Measurements from ENCODE around the gene LAPTM5. TPM values are rescaled to one million over a fixed set of nuclear protein-coding genes. Genes with fewer than 3 reads are reported as not detected.
"Not testable (repeated sequence)": the region's sequence is repeated elsewhere in the genome, so short reads cannot be mapped to it uniquely, and the experiment has no call there.

The LAPTM5 gene
- total and polyA plus RNA-seq, 2 of the 13 experiments (the other 11 are each of a cell fraction or from before 2014, with no cell fraction given): 0.41 to 0.86 TPM

GRCh38 chr1:30688920-30689794, 68.4 kb downstream of the LAPTM5 start:
- intact Hi-C loops (cut with micrococcal nuclease; ENCODE audit: unreplicated experiment): no loop called here
- no peak for FAIRE-seq
- no peak for DNase-seq (ENCODE audit: low spot score)

DNA sequence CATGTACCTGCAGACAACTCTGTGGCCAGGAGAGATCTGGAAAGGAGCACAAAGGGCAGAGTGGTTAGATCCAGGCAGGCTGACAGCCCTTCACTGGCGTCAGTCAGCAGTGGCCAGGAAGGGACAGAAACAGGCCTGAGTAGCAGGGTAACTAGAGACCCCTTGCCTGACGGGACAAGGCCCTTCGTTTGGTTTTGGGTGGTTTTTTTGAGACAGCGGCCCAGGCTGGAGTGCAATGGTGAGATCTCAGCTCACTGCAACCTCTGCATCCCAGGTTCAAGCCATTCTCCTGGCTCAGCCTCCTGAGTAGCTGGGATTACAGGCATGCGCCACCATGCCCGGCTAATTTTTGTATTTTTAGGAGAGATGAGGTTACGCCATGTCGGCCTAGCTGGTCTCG, 69.1 kb downstream of the LAPTM5 start:
- H2AFZ ChIP-seq (ENCODE audit: low read length); FAIRE-seq; H3K9me3 ChIP-seq (ENCODE audit: low read length); intact Hi-C loops (cut with micrococcal nuclease; ENCODE audit: unreplicated experiment); BruUV-seq (replicated peaks); DNase-seq (ENCODE audit: low spot score); H3K9ac ChIP-seq (ENCODE audit: insufficient read depth, low read depth, low read length); CTCF ChIA-PET (ENCODE audit: low intra/inter-chr PET ratio, low total read pairs); H3K27ac ChIP-seq (ENCODE audit: extremely low read length, insufficient read depth, low read length); H3K79me2 ChIP-seq (ENCODE audit: insufficient read depth, low read length); H3K4me2 ChIP-seq (ENCODE audit: low read depth, low read length); POLR2A ChIA-PET; H3K4me1 ChIP-seq (ENCODE audit: insufficient read depth, low read length); H3K36me3 ChIP-seq (replicated peaks in 1 of 2; ENCODE audit: control insufficient read depth in 1 of 2, insufficient read depth in 2 of 2, low read length in 2 of 2); H4K20me1 ChIP-seq (ENCODE audit: insufficient read depth, low read length); ATAC-seq; H3K27me3 ChIP-seq (ENCODE audit: control insufficient read depth in 1 of 2, insufficient read depth in 2 of 2, low read length in 2 of 2); H3K4me3 ChIP-seq (replicated peaks in 1 of 3; ENCODE audit: insufficient read depth in 1 of 3, low read depth in 2 of 3, low read length in 3 of 3): not testable (repeated sequence)
- 25% methylated on average over 7 of the region's 9 CpGs for WGBS (ENCODE audit: low lambda C conversion rate)
- in situ Hi-C loops (cut with HindIII; ENCODE audit: extremely low pct_ligation_motif_present, low pct_unique_long_range_greater_than_20kb): loop anchor here (25.0 kb wide), 1 partner anchor 1351 kb away; no protein-coding TSS in a partner anchor

More at GRCh38 chr1:30688920-30689794, 68.4 kb downstream of the LAPTM5 start:
- no peaks in the 10 kb centered on the region for H3K36me3 ChIP-seq (replicated peaks in 1 of 2; ENCODE audit: control insufficient read depth in 1 of 2, insufficient read depth in 2 of 2, low read length in 2 of 2)
- no peaks in the 10 kb centered on the region for H3K9me3 ChIP-seq (ENCODE audit: low read length)
- TF ChIP-seq RARG (CRISPR knock-in tag; IDR thresholded peaks at IDR 0.05; ENCODE audit: low read depth) (no peak), ZMAT3 (CRISPR knock-in tag; conservative IDR thresholded peaks at IDR 0.05) (no peak), FOSL2 (CRISPR knock-in tag; IDR thresholded peaks at IDR 0.05) (no peak), ZNF30 (CRISPR knock-in tag; IDR thresholded peaks at IDR 0.05) (no peak), ZBTB21 (CRISPR knock-in tag; IDR thresholded peaks at IDR 0.05) (no peak)
- TF ChIP-seq, protein P1, sequence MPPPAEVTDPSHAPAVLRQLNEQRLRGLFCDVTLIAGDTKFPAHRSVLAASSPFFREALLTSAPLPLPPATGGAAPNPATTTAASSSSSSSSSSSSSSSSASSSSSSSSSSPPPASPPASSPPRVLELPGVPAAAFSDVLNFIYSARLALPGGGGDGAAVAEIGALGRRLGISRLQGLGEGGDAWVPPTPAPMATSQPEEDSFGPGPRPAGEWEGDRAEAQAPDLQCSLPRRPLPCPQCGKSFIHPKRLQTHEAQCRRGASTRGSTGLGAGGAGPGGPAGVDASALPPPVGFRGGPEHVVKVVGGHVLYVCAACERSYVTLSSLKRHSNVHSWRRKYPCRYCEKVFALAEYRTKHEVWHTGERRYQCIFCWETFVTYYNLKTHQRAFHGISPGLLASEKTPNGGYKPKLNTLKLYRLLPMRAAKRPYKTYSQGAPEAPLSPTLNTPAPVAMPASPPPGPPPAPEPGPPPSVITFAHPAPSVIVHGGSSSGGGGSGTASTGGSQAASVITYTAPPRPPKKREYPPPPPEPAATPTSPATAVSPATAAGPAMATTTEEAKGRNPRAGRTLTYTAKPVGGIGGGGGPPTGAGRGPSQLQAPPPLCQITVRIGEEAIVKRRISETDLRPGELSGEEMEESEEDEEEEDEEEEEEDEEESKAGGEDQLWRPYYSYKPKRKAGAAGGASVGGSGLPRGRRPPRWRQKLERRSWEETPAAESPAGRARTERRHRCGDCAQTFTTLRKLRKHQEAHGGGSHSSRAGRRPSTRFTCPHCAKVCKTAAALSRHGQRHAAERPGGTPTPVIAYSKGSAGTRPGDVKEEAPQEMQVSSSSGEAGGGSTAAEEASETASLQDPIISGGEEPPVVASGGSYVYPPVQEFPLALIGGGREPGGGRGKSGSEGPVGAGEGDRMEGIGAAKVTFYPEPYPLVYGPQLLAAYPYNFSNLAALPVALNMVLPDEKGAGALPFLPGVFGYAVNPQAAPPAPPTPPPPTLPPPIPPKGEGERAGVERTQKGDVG (CRISPR knock-in tag; IDR thresholded peaks at IDR 0.05; ENCODE audit: borderline replicate concordance): no peak
- TF ChIP-seq, protein P2, sequence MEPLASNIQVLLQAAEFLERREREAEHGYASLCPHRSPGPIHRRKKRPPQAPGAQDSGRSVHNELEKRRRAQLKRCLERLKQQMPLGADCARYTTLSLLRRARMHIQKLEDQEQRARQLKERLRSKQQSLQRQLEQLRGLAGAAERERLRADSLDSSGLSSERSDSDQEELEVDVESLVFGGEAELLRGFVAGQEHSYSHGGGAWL (CRISPR knock-in tag; IDR thresholded peaks at IDR 0.05): no peak
- no peak overlapping the region for H3K27ac ChIP-seq (ENCODE audit: extremely low read length, insufficient read depth, low read length)
- no peaks in the 10 kb centered on the region for H4K20me1 ChIP-seq (ENCODE audit: insufficient read depth, low read length)
- H3K4me2 ChIP-seq (ENCODE audit: low read depth, low read length): no peak overlapping the region
- peaks cover 4 to 6% of the 10 kb centered on the region in 2 experiments; a peak in 3 of 5 replicates for H3K27me3 ChIP-seq (ENCODE audit: control insufficient read depth in 1 of 2, insufficient read depth in 2 of 2, low read length in 2 of 2)
- CTCF ChIA-PET (ENCODE audit: low intra/inter-chr PET ratio, low total read pairs): no interaction called here
- no peak overlapping the region for H3K4me3 ChIP-seq (replicated peaks in 1 of 3; ENCODE audit: insufficient read depth in 1 of 3, low read depth in 2 of 3, low read length in 3 of 3)
- BruUV-seq (replicated peaks): no TSS peak
- no peak overlapping the region for H3K9ac ChIP-seq (ENCODE audit: insufficient read depth, low read depth, low read length)
- no peaks in the 10 kb centered on the region for H3K79me2 ChIP-seq (ENCODE audit: insufficient read depth, low read length)
- H2AFZ ChIP-seq (ENCODE audit: low read length): no peak overlapping the region
- in situ Hi-C loops (cut with HindIII; ENCODE audit: extremely low pct_ligation_motif_present, low pct_unique_long_range_greater_than_20kb): loop anchor here (25.0 kb wide), 1 partner anchor 1352 kb away; no protein-coding TSS in a partner anchor
- ATAC-seq: no peak
- POLR2A ChIA-PET: no interaction called here
- 13% methylated on average over 4 of the region's 11 CpGs for WGBS (ENCODE audit: low lambda C conversion rate)
- peaks cover 6% of the 10 kb centered on the region; the same call in 1 of the 2 replicates for H3K4me1 ChIP-seq (ENCODE audit: insufficient read depth, low read length)

Data from HepG2 (cell line).